GM21447 (cell line): ENCODE data around the gene HIRIP3.
"Not testable (repeated sequence)": the region's sequence is repeated elsewhere in the genome, so short reads cannot be mapped to it uniquely, and the experiment has no call there.

Experiments
- ATAC-seq: cut with Tn5 transposase; IDR thresholded peaks from one replicate; pipeline ENCODE4 v1.9.1; 2021; ENCODE audit not compliant: unreplicated experiment

Gene HIRIP3

DNA sequence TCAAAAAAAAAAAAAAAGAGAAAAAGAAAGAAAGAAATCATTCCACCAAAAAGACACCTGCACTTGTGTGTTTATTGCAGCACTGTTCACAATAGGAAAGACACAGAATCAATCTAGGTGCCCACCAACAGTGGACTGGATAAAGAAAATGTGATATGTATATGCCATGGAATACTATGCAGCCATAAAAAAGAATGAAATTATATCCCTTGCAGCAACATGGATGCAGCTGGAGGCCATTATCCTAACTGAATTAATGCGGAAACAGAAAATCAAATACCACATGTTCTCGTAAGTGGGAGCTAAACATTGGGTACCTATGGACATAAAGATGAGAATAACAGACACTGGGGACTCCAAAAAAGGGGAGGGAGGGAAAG, 21.9 kb upstream of the HIRIP3 start:
- ATAC-seq: no peak

DNA sequence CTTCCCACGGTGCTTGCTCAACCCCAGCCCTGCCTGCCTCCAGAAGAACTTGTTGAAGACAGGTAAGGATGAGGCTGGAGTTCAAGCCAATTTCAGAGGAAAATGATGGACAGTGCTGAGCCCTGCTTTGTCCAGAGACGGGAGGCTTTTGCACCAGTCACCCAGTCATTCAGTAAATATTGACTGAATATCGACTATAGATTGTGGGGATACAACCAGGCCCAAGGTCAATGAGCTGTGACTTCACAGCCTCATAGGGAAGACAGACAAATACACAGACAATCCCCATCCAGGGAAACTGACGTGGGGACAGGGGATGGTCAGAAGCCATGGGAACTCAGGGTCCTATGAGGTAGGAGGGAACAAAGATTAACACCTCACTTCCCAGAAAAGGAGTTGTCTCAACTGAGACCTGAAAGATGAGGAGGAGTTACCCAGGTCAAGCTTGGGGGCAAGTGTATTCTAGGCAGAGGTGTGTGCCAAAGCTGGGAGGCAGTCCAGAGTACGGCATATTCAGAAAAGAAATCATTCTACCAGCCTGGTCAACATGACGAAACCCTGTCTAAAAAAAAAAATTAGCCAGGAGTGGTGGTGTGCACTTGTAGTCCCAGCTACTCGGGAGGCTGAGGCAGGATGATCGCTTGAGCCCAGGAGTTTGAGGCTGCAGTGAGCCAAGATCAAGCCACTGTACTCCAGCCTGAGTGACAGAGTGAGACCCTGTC, 21.3 kb upstream of the HIRIP3 start:
- ATAC-seq: no peak

DNA sequence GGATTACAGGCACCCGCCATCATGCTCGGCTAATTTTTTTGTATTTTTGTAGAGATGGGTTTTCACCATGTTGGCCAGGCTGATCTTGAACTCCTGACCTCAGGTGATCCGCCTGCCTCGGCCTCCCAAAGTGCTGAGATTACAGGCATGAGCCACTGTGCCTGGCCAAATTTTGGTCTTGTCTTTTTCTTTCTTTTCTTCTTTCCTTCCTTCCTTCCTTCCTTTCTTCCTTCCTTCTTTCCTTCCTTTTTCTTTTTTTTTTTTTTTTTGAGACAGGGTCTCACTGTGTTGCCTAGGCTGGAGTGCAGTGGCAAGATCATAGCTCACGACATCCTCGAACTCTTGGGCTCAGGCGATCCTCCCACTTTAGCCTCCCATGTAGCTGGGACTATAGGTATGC, 20.0 kb upstream of the HIRIP3 start:
- ATAC-seq: not testable (repeated sequence)

DNA sequence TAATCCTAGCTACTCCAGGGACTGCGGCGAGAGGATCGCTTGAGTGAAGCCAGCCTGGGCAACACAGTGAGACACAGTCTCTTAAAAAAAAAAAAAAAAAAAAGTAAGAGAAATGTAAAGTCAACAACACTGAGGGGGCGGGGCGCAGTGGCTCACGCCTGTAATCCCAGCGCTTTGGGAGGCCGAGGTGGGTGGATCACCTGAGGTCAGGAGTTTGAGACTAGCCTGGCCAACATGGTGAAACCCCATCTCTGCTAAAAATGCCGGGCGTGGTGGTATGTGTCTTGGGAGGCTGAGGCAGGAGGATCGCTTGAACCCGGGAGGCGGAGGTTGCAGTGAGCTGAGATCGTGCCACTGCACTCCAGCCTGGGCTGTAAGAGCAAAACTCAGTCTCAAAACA, 17.2 kb upstream of the HIRIP3 start:
- ATAC-seq: not testable (repeated sequence)

DNA sequence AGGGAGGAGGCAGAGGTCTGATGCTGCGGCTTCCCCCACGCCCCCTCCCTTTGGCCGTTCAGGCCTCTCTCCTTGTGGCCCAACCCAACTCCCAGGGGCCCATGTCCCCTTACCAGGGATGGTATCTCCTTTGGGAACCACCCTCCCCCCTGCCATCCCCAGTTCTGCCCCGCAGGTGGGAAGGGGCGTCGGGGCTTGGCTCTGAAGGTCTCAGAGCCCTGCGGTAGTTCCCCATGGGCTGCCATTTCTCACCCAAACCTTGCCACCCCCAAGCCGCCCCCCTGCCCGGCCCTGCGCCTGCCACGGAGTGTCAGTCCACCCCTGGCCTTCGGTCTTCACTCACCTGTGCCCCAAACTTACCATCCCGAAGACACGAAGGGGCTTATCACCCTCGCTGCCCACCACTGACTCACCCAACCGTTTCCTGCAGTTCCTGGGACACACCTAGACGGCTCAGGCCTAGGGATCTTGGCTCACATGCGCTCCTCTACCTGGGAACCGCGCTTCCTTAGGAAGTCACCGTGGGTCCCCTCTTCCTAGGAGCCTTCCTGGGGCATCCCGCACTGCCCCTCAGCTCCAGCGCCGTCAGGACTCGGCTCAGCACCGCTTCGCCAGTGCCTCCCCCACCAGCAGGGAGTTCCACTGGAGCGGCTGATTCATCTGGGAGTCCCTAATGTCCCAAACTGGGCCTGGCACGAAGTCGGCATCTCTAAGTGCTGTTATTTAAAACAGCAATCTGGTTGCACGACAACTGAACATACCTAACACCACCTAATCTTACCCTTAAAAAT, 16.5 kb upstream of the HIRIP3 start:
- no peak for ATAC-seq

DNA sequence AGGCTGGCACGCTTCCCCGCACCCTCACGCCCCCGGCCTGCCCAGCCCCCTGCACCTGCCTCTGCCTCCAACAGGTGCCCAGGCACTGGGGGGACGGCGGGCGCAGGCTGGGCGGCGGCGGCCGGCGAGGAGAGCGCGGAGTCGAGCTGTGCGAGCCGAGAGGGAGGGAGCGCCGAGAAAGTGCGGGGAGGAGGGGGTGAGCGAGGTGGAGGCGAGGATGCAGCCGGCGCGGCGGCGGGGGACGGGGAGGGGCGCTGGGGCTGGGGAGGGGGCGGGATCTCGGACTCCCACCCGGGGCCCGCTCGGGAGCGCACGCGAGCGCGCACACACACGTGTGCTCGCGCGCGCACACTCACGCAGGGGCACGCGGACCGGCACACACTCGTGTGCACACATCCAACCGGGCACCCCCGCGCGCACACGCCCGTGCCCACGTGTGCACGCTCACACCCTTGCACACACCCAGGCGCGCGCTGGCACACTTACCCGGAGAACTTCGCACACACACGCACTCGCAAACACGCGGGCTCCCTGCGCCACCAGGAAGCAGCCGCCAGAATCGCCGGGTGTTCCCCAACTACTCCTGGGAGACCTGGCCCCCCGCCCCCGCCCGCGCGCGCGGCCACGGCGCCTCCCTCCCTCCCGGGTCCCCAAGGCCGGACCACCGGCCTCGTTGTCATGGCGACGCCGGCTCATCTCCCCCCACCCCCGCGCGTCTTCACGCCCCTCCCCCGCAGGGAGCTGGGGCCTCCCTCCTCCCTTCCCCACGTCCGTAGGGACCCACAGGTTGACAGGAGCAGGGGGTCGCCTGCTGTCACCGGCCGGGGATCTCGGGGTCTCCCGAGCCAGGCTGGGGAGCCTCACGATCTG, 15.7 kb upstream of the HIRIP3 start, which contains the start of gene DOC2A:
TSS of gene DOC2A (minus strand) at position 184 of the 870 bp plus-strand sequence. CDS start 805 bp downstream, outside the sequence.
- ATAC-seq: no peak

DNA sequence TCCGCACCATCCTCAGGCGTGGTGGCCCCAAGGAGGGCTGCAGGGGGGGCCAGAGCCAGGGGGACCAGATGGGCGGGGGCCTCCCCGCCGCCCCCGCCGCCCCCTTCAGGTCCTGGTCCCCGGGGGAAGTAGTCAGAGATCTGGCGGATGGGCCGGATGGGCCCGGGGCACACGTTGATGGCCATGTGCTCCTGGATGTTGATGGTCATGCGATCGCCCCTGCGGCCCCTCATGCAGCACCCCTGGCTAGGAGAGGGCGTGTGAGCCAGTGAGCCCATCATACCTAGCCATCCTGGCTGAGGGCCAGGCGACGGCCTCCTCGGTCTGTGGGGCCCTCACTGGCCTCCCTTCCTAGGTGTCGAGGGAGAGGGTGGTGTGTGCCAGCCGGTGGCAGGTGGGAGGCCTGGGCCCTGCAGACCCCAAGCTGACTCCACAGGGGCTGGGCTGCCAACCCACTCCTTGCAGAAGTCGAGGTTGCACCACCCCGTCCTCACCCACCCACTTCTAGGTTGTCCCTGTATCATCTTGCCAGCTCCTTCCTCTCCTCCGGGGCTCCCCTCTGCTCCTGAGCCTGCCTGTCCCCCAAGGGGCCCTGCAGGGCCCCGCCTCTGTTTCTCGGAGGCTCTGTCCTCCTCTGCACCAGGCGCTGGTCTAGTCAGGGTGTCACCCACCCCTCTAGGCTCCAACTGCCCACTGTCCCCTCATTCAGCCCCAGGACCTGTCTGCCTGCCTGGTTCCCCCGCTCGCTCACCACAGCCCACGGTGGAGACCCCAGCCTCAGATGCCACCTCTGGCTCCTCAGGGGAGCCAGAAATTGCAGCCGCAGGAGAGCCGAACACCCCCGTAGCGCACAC, 14.8 kb upstream of the HIRIP3 start:
- no peak for ATAC-seq

DNA sequence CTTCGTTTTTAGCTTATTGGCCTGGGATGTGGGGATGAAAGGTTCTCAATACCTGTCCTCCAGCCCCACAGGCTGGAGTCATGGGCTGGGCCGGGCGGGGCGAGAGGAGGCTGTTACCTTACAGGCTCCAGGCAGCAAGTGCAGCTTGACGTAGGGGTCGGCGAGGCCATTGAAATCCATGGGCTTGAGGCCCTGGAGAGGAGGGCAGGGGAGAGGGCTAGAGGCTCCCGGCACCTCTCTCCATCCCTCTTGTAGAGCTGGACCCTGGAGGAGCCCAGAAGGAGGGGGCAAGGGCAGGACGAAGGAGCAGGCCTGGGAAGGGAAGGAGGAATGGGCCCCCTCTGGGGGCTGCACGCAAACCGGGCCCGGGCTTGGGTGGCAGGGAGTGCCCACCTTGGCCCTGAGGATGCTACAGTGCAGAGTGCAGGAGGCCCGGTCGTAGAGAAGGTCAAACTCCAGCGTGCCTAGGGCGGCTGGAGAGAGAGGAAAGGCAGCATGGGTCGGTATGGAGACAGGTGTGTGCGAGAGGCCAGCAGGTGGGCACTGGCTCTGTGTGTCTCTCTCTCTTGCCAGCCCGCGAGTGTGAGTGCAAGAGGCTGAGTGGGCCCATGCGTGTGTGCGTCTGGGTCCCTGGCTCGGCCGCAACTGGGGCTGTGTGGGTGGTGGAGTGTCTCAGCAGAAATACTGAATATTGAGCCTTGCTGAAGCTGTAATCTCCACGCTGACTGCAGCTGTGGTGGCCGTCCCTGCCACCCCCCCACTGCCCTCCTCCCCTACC, 13.9 kb upstream of the HIRIP3 start:
- ATAC-seq: no peak

DNA sequence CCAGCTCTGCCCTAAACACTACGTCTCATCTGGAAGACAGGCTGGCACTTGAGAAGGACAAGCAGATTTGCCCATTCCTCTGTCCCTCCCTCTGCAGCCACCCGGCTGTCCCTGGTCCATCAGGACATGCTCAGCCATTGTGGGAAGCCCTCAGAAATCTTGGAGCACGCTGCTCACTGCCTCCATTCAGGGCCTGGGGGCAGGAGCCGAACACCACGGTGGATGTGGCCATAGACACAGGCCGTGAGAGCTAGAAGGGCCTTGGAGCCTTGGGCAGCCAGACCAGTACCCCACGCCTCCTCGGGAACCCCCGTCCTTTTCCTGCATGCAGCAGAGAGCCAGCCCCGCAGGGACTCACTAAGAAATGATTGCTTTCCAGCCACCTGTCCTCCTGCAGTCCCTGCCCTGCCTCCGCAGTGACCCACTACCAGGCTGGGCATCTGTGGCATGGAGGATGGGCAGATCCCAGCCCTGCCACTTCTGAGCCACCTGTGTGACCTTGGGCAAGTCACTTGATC, 12.0 kb upstream of the HIRIP3 start:
- no peak for ATAC-seq

DNA sequence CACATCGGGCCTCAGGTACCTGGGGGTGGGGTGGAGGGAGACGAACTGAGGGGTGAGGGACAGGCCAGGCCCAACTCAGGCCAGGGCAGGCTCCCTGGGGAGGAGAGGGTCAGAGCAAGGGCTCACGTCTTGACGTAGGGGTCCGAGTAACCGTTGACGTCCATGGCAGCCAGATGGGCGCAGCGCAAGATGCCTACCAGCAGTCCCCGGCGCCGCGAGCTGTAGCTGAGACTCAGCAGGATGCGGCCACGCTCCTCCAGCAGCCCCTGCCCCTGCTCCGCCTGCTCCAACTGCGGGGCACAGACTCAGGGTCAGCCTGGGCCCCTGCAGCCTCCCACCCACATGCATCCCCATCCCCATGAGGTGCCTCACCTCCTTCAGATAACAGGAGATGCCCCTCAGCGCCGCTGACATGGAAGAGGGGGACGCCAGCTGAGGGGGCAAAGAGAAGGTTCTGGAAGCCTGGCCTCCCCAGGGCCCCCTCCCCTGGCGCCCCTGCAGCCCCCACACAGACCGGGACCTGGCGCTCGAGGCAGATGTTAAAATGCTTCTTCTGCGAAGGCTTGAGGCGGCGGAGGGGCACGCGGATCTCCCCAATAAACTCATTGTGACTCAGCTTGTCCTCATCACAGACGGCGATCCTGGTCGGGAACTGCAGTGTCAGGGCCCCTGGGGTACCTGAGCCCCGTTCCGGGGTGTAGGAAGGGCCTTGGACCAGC, 11.4 kb upstream of the HIRIP3 start:
- no peak for ATAC-seq

DNA sequence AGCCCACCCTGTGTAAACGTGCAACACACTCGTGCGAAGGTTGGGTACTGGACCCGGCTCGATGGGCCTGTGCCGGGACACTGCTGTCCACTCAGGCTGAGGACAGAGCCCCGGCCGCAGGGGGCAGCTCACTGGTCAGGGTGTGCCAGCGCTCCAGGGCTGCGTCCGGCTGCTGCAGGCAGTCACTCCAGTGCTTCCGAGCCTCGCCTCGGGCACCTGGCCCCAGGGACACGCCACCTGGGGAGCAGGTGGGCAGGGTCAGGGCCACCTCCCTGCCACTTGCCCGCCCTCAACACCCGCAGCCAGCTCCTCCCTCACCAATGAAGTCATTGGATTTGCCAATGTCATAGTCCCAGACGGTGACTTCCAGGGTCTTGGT, 10.7 kb upstream of the HIRIP3 start:
- no peak for ATAC-seq

DNA sequence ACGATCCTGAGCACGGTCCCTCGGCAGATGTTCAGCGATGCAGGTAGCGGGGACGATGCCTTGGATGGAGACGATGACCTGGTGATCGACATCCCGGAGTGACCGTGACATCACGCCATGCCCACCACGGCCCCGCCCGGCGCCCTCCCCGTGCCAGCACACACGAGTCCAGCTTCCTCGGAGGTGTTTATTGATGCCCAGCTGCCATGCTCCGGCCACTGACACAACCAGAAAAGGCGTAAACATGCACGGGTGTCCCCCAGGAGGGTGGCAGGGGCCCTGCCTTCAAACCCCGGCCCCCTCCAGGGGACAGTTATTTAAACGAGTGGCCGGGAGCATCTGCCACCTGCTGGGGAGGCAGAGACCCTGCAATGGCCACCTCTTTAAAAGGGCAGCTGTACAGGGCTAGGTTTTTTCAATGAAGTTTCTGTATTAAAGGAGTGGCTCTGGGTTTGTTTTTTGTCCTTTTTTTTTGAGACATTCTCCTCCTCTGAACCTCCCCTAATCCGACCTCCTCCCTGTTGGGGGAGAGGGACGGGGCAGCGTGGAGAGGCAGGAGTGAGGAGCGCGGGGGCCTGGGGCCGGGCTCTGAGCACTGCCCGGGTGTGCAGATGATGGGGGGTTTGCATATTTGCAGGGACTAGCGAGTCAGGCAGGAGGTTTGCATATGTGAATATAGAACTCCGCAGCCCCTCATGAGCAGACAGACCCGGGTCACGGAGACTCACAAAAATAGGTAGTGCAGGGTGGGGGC, 10.1 kb upstream of the HIRIP3 start:
- ATAC-seq: no peak

DNA sequence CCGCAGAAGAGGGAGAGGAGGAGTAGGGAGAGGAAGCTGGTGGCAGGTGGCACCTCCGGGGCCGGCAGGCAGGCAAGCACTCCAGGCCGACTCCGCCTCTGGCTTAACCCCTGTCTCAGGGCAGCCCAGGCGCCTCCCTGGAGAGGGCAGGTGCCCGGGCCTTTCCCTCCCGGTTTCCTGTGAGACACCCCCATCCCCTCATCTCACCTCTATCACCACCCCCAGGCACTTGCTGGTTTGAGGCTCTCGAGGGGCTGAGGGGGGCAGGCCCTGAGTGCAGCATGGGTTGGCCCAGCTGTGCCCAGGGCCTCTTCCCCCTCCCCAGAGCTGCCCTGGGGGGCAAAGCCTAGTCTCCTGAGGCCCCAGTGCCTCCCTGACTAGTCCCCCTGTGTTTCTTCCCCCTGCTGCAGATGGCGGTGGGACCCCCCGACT, 9.4 kb upstream of the HIRIP3 start:
- no peak for ATAC-seq

DNA sequence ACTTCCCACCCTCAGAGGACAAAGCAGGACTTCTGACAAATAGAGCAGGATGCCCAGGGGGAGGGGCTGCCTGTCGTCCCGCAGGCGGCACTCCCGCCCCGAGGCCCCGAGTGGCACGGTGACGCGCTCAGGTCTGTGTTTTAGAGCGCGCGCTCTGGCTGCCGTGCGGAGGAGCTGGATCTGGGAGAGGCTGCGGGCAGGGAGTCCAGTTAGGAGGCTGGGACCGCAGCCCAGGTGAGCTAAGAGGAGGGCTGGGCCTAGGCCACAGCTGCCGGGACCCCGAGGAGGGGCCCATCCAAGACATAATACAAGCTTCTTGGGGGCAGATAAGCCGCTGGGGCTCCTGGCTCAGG, 9.0 kb upstream of the HIRIP3 start:
- ATAC-seq: no peak

DNA sequence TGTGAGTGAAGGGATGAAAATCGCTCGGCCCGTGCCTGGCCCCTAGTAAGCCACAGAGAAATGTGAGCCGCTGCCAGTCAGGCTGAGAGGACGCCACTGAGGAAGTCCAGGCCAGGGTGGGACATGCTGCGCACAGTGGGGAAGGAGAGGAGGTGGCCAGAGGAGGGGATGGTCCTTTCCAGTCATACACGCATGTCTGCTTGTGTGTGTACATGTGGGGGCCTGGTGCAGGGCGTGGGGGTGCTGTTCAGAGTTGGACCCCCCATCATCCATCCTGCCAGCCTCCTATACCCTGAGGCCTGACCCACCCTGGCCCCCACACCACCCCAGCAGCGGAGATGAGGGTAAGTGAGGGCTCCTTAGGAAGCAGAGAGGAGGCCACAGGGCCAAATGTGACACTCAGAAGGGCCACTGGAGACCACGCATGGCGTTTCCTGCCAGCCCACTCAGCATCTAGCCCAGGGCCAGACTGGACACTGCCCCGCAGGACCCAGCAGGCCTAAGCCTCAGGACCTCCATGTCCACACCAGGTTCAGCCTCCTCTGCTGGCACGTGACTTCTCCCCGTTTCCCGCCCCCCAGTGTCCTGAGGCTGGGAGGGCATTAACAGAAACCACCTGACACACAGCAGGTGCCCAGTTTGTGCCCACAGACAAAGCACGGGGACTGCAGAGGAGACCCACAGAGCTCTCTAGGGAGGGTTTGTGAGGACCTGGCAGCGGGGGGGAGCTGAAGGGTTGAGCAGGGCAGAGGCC, 8.4 kb upstream of the HIRIP3 start:
- no peak for ATAC-seq

DNA sequence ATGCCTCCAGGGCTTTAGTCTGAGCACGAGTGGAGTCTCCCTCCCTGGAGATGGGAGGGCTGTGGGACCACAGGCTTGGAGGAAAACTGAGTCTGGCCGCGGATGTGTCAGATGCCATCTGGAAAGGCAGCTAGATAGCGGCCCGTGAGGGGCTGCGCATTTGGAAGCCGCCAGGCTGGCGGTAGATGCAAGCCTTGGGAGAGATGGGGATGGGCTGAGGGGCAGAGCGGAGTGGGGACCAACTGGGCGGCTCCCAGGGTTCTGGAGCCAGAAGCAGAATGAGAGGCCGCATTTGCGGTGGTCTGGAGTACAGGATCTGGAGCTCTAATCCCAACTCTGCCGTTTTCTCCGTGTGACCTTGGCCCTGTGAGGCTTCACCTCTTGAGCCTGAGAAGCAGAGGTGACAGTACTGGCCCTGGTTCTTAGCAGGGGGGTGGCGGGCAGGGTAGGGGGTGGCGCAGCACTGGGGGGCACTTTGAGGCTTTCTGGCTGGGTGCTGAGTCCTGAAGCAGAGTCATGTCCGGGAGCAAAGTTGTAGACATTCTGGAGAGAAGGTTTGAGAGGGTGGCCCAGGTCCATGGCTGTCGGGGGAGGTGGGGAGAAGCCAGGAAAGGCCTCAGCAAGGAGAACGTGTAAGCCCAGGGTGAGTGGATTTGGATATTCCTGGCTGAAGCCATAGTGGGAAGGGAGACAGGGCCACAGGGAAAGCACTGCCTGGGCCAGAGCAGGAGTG, 7.4 kb upstream of the HIRIP3 start:
- ATAC-seq: no peak
